Cardiac septum (tissue), 1 donor: ENCODE measurements around the gene TDP2. TPM values are rescaled to one million over a fixed set of nuclear protein-coding genes. Genes with fewer than 3 reads are reported as not detected.
"Not testable (repeated sequence)": the region's sequence is repeated elsewhere in the genome, so short reads cannot be mapped to it uniquely, and the experiment has no call there.

Source experiments
- DNase-seq: peaks from one replicate; pipeline ENCODE4 v3.0.0-alpha.2; 2020; ENCODE audit warnings: low spot score
- intact Hi-C: fragments of 100-400 bp; cut with DNase I; formaldehyde crosslinking; loops from one replicate; pipeline ENCODE4 v1.14.0; 2022
- total RNA-seq: library from RNA; stranded (reverse); fragmentation: NEBNext Ultra II Directional; extraction: Animal tissue kit (Norgen Biotek cat#: 25700); gene quantifications from one replicate; pipeline ENCODE4 v1.2.1, GENCODE V29; 2021
- donor health status: DM: no; HTN: no; CAD: no.

The TDP2 gene
- total RNA-seq, 1 donor from 2014 or later, result 24.1 TPM

DNA sequence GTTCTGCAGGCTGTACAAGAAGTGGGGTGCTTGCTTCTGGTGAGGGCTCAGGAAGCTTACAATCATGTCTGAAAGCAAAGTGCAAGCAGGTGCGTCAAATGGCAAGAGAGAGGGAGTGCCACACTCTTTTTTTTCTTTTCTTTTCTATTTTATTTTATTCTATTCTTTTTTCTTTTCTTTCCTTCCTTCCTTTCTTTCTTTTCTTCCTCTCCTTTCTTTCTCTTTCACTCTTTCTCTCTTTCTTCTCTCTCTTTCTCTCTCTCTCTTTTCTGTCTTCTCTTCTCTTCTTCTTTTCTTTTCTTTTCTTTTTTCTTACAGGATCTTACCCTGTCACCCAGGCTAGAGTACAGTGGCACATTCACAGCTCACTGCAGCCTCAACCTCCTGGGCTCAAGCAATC is 19.7 kb upstream of the TDP2 start:
- intact Hi-C loops, result no loop called here
- DNase-seq, result no peak

DNA sequence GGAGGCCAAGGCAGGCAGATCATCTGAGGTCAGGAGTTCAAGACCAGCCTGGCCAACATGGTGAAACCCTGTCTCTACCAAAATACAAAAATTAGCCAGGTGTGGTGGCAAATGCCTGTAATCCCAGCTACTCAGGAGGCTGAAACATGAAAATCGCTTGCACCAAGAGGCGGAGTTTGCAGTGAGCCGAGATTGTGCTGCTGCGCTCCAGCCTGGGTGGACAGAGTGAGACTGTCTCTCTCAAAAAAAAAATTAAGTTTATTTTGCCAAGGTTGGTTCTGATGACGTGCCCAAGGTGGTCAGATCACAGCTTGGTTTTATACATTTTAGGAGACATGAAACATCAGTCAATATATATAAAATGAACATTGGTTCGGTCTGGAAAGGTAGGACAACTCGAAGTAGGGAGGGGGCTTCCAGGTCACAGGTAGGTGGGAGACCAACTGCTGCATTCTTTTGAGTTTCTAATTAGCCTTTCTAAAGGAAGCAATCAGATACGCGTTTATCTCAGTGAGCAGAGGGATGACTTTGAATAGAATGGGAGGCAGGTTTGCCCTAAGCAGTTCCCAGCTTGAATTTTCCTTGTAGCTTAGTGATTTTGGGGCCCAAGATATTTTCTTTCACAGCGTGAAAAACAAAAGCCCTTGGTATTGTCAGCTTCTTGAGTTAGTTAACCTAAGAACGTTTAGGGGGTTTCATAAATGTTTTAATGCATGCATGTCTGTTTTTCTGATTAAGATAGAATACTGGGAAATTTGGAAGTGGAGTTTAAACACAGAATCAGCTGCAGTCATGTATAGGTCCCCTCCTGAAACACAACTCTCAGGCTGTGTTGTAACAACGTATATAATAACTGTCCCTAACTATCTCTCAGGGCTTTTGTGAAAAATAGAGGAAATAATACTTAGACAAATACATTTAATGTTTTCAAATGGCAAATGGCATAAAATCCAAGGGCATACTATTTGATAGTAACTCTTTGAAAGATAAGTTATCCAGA is 16.9 kb upstream of the TDP2 start:
- intact Hi-C loops, result no loop called here
- DNase-seq, result no peak

DNA sequence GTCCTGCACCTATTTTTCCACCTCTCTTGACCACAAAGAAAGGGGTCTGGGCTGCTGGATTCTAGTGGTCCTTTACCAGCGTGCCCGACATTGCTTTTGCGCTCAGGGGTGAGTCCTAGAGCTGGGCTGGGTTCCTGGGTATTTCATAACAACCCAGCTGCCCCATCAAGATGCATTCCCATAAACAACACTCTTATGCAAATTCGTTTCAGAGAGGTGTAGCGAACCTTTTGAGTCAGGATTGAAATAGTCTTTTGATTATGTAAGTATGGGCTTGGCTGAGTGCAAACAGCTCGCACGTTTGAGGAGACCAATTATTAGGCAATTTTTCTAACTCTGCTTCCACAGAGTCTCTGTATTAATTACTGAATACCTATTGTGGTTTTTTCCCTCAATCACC is 13.9 kb upstream of the TDP2 start:
- intact Hi-C loops, result no loop called here

DNA sequence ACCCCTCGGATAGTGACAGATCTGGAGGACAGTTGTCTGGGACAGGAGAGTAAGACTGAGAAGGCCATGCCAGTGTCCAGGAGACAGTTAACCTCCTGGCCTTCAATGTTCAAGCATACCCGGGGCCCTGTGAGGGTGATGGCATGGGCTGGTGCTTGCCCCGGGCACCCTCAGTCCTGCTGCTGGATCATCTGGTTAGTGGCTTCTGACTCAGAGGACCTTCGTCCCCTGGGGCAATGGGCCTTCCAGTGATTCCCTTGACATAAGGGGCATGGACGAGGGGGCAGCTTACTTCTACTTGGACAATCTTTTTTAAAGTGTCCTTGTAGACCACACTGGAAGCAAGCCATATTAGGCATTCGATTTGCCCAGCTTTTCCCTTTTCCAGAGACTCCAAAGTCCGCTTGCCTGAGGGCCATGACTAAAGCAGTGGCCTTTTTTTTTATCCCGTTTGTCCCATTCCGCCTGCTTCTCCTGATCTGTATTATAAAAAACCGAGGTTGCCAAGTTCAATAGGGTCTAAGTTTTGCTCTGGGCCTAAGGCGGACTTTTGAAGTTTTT is 12.2 kb upstream of the TDP2 start:
- intact Hi-C loops, DNase-seq: not testable (repeated sequence)

More for the DNA sequence above, 13.9 kb upstream of the TDP2 start:
- DNase-seq, result no peak

DNA sequence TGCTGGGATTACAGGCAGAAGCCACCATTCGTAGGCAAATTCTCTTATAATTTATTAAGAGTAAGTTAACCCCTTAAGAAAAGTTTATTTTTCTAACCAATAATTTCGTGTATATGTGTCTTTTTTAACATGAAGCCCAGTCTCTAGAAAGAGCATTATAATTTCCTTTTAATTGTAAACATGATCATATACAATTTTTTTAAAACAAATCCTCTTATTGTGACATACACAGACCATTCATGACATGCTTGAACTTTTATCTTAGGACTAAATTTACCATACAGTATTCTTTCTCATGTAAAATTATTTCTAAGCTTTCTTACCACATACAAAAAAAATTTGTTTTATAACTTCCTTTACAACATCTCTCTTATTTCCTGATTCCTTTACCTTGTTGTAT is 6.9 kb upstream of the TDP2 start:
- intact Hi-C loops, result no loop called here
- no peak for DNase-seq

DNA sequence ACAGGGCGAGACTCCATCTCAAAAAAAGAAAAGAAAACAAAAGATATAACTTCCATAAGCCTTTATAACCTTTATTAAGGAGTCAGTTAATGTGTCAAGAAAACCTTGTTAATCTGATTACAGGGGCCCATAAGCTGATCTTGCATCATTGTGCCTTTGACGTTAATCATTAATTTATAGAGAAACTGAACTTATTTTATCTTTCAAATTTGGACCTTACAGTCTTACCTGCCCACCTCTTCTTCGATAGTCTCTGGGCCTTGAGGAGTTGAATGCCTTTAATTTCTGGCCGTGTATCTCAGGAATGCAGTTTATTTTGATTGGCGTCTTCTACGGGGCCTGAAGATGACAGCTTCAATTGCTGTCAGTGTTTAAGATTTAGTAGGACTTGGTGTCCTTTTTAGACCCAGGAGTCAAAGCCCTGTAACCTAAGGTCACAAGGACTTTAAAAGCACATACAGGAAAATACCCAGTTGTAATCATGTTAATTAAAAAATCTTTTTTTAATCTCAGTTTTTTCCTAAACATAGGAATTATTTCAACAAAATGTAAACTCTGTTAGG is 6.0 kb upstream of the TDP2 start:
- no peak for DNase-seq
- intact Hi-C loops, result no loop called here

DNA sequence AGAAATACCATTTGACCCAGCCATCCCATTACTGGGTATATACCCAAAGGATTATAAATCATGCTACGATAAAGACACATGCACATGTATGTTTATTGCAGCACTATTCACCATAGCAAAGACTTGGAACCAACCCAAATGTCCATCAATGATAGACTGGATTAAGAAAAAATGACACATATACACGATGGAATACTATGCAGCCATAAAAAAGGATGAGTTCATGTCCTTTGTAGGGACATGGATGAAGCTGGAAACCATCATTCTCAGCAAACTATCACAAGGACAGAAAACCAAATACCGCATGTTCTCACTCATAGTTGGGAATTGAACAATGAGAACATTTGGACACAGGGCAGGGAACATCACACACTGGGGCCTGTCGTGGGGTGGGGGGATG is 4.4 kb upstream of the TDP2 start:
- intact Hi-C loops, DNase-seq: not testable (repeated sequence)

DNA sequence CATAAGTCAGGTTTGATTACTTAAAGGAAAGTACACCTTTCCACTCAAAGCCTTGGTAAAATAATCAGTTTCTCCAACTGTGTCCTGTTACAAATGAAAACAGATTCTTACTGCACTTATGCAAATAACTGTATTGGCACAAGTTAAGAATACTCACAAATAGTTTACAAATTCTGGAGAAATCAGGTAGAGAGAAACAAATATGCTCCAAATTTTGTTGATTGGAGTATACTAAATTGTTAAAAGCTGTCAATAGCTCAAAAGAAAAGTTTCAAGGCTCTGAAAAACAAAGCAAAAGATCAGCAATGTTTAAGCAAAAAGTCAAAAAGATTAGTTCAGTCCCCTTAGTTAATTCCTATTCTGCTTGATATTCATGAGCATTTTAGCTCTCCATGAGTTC is 3.8 kb upstream of the TDP2 start:
- DNase-seq, intact Hi-C loops: not testable (repeated sequence)

DNA sequence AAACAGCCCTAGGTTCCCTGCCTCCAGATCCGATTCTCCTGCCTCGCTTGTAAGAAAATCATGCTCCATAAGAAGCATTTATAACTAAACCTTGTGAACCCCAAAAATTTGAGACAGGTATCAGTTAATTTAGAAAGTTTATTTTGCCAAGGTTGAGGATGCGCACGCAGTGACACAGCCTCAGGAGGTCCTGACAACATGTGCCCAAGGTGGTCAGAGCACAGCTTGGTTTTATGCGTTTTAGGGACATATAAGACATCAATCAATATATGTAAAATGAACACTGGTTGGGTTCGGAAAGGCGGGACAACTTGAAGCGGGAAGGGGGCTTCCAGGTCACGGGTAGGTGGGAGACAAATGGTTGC is 2.3 kb upstream of the TDP2 start:
- DNase-seq, result no peak
- intact Hi-C loops, result no loop called here

DNA sequence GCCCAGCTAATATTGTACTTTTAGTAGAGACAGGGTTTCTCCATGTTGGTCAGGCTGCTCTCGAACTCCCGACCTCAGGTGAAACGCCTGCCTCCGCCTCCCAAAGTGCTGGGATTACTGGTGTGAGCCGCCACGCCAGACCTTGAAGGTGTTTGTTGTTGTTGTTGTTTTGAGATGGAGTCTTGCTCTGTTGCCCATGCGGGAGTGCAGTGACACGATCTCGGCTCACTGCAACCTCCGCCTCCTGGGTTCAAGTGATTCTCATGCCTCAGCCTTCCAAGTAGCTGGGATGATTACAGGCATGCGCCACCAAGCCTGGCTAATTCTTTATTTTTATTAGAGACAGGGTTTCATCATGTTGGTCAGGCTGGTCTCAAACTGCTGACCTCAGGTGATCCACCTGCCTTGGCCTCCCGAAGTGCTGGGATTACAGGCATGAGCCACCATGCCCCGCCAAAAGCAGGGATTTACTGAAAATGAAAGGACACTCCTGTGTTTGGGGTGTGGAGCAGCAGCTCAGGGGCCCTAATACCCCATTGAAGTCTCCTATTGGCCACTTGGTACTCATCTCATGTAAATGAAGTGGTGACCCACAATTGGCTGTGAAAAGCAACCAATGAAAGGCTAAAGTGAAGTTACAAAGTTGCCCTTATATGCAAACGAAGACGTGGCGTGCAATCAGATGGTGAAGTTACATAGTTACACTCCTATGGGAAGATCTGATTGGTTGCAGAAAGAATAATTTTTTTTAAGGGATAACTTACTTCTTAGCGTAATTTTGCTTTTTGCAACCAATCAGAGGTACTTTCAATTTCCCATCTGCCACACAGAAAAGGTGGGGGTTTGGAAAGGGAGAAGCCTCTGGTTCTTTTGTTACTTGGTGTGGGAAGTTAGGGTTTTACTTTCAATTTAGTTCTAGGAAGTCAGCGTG is 1.6 kb upstream of the TDP2 start:
- DNase-seq, intact Hi-C loops: not testable (repeated sequence)

DNA sequence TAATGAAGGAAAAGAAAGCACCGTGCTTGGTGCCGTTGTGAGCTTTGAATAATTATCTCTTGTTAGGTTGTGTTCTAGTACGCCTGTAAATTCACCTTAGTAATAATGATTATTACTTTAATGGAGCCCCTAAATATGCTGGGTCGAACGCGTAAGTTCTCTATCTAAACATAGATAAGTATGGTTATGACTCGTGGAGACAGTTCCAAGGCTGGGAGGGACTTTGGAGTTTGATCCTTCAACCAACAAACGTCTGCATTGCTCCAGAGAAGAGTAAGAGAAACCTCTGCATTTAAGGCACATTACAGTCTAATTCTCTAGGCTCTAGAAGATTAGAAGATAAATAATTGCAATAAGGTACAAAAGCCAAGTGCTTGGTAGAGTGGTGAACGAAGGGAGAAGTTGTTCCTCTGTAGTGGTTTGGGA is 692 bp upstream of the TDP2 start:
- DNase-seq, result no peak
- intact Hi-C loops, result loop anchor here (2.0 kb wide), 1 partner anchor 53 kb away; no protein-coding TSS in a partner anchor

DNA sequence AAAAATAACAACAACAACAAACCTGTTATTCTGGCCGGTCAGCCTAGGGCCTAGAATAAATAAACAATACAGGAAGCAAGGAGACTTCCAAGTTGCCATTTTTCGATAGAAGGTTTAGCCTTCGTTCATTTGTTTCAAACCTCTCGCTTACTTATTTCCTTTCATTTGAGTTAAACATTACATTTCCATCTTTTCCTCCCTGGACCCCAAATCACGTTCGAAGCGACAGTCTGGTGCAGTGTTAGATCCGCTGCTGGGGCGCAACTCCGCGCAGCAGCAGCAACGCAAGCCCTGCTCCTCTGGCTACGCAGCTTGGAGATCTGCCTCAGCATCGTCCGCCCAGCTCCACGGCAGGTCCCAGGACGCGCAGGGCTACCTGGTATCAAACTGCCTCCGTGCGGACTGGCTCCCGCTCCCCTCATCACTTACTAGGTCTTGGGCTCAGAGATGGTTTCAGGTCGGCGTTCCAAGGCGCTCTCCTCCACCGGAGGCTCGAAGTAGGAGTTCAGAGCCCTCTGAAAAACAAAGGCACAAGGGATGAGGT is 530 bp downstream of the TDP2 start:
- intact Hi-C loops, result loop anchor here (2.0 kb wide), 1 partner anchor 55 kb away; no protein-coding TSS in a partner anchor
- peak; percentile 81 for DNase-seq

DNA sequence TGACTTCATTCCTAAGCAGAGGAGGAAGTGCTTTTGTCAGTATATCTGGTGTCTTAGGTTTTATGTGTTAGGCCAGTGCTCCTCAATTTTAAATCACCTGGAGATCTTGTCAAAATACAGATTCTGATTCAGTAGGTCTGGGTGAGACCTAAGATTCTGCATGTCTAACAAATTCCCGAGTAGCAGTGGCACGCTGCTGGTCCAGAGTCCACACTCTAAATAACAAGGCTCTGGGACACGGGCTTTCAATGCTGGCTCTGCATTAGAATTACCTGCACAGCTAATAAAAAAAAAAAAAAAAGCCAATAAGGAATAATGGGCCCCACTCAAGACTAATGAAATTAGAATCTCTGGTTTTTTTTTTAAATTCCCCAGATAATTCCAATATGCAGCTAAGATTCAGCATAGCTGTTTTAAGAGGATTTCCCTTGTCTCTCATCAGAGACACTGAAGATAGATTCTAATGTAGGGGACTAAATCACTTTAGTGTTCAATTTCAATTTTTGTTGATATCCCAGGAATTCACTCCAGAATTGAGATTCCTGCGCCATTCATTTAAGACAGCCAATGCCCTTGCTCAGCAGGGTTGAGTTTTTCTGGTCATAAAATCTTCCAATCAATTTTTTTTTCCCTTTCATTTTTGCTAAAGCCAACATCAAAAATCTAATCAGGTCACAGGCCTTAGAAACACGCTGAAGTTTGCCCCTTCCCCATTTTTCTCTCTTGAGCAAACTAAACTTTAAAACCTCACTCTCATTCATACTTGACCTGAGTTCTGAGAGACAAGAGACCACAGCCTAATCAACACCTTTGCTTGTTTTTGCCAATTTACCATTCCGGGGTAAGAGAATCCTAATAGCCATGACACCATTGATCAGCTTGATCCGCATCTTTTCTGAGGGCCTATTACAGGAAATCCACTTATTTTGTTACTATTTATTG is 2.4 kb downstream of the TDP2 start:
- intact Hi-C loops, result no loop called here
- DNase-seq, result no peak

DNA sequence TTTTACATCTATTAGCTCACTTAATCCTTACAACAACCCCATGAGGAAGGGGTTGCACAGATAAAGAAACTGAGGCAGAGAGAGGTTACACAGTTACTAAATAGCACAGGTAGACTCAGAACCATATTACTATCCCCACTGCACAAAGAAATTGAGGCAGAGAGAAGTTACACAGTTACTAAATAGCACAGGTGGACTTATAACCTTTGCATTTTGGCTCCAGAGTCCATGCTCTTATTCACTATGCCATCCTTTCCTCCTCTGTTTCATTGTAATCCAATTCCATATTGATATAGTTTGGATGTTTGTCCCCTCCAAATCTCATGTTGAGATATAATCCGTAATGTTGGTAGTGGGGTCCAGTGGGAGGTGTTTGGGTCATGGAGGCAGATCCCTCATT is 3.5 kb downstream of the TDP2 start:
- no peak for DNase-seq
- intact Hi-C loops, result no loop called here

DNA sequence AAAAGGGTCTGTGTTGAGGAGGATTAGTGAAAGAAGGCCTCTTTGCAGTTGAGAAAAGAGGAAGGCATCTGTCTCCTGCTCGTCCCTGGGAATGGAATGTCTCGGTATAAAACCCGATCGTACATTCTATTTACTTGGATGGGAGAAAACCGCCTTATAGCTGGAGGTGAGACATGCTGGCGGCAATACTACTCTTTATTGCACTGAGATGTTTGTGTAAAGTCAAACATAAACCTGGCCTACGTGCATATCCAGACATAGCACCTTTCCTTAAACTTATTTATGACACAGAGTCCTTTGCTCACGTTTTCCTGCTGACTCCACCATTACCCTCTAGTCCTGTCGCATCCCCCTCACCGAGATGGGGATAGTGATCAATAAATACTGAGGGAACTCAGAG is 4.5 kb downstream of the TDP2 start:
- DNase-seq, result no peak
- intact Hi-C loops, result no loop called here

DNA sequence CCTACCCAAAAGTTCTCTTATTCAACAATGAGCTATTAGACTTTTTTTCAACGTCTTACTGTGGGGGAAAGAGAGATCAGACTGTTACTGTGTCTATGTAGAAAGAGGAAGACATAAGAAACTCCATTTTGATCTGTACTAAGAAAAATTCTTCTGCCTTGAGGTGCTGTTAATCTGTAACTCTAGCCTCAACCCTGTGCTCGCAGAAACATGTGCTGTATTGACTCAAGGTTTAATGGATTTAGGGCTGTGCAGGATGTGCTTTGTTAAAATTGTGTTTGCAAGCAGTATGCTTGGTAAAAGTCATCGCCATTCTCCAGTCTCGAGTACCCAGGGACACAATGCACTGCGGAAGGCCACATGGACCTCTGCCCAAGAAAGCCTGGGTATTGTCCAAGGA is 4.9 kb downstream of the TDP2 start:
- DNase-seq, intact Hi-C loops: not testable (repeated sequence)

DNA sequence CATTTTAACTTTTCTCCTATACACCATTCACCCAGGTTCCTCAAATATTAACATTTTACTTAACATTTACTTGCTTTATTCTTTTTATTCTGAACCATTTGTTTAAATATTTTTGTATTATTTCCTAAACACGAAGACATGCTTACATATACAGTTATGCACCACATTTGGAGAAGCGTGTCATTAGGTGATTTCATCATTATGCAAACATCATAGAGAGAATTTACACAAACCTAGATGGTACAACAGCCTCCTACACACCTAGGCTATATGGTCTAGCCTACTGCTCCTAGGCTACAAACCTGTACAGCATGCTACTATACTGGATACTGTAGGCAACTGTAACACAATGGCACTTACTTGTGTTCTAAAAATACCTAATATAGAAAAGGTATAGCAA is 6.6 kb downstream of the TDP2 start:
- no peak for DNase-seq
- intact Hi-C loops, result no loop called here

DNA sequence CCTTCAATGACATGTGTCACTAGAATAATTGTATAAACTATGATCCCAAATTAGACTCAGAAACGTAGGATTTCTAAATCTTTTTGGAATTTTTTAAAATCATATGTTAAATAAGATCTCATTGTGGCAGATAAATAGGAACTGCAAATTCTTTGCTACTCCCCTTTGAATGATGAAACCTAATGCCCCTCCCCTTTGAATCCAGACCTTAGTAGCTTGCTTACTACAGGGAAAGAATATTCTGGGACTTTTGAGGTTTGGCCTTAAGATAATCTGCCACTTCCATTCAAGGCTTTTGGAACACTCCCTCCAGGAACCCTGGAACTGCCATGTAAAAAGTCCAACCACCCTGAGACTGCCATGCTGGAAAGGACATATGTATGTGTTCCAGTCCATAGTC is 7.1 kb downstream of the TDP2 start:
- intact Hi-C loops, result no loop called here

More for the DNA sequence above, 7.1 kb downstream of the TDP2 start:
- DNase-seq, result no peak
